Liver (tissue), 3 donors: ENCODE measurements around the gene LCN10.

Experiments
- ATF3 ChIP-seq: IDR thresholded peaks from 2 replicates; pipeline ENCODE4 v1.6.1; 2016; ENCODE audit warnings: antibody characterized with exemption
- CTCF ChIP-seq: fragments of 150-350 bp; IDR thresholded peaks from 2 replicates; pipeline ENCODE4 v1.5.1; 2017; ENCODE audit warnings: improper control_type of control experiment, low read depth, low read length; ENCODE audit not compliant: missing input control
- EGR1 ChIP-seq, 2 donors: IDR thresholded peaks; 2 replicates each; pipeline ENCODE4 v1.6.1; 2016 to 2018; ENCODE audit warnings: antibody characterized with exemption in 2 of 2, low read depth in 2 of 2
- FOXA1 ChIP-seq: IDR thresholded peaks from 2 replicates; pipeline ENCODE4 v1.6.1; 2016; ENCODE audit warnings: antibody characterized with exemption
- JUND ChIP-seq, 2 donors: IDR thresholded peaks; 2 replicates each; pipeline ENCODE4 v1.6.1; 2016; ENCODE audit warnings: antibody characterized with exemption in 2 of 2
- MAX ChIP-seq: IDR thresholded peaks from 2 replicates; pipeline ENCODE4 v1.6.1; 2016; ENCODE audit warnings: antibody characterized with exemption
- NR2F2 ChIP-seq: IDR thresholded peaks from 2 replicates; pipeline ENCODE4 v1.6.1; 2016; ENCODE audit warnings: antibody characterized with exemption
- RAD21 ChIP-seq, 2 donors: IDR thresholded peaks; 2 replicates each; pipeline ENCODE4 v1.6.1; 2016; ENCODE audit warnings: antibody characterized with exemption in 2 of 2, mild to moderate bottlenecking in 2 of 2
- RXRA ChIP-seq, 2 donors: IDR thresholded peaks; 2 replicates each; pipeline ENCODE4 v1.6.1; 2017 to 2018; ENCODE audit warnings: antibody characterized with exemption in 2 of 2, mild to moderate bottlenecking in 1 of 2
- SP1 ChIP-seq: IDR thresholded peaks from 2 replicates; pipeline ENCODE4 v1.6.1; 2018; ENCODE audit warnings: antibody characterized with exemption, mild to moderate bottlenecking
- TAF1 ChIP-seq: conservative IDR thresholded peaks from 2 replicates; pipeline ENCODE4 v1.6.1; 2016; ENCODE audit warnings: antibody characterized with exemption, mild to moderate bottlenecking
- YY1 ChIP-seq: IDR thresholded peaks from 2 replicates; pipeline ENCODE4 v1.6.1; 2016; ENCODE audit warnings: antibody characterized with exemption, mild to moderate bottlenecking
- ZBTB33 ChIP-seq: IDR thresholded peaks from 2 replicates; pipeline ENCODE4 v1.6.1; 2016; ENCODE audit warnings: antibody characterized with exemption
- donor health status: healthy.
- donor health status: healthy.

- TF ChIP-seq CTCF, result no peak
- no peak for TF ChIP-seq MAX
- no peak for TF ChIP-seq TAF1
- no peak for TF ChIP-seq RXRA (IDR thresholded peaks at IDR 0.05)
- TF ChIP-seq YY1, result no peak
- TF ChIP-seq SP1, result no peak
- no peak for TF ChIP-seq JUND (IDR thresholded peaks at IDR 0.05)
- no peak for TF ChIP-seq NR2F2
- no peak for TF ChIP-seq ATF3
- TF ChIP-seq ZBTB33, result no peak
- TF ChIP-seq EGR1 (IDR thresholded peaks at IDR 0.05; ENCODE audit: low read depth in 2 of 2), result no peak
- no peak for TF ChIP-seq RAD21 (IDR thresholded peaks at IDR 0.05)
- no peak for TF ChIP-seq FOXA1
Observed at GRCh38 chr9:136732444-136733178, 10.1 kb downstream of the LCN10 start.
